Skeletal muscle cell (primary cell): ENCODE measurements around the gene ARHGAP22.
"Not testable (repeated sequence)": the region's sequence is repeated elsewhere in the genome, so short reads cannot be mapped to it uniquely, and the experiment has no call there.

Source experiments
- DNase-seq: peaks from one replicate; pipeline ENCODE4 v3.0.0-alpha.2; 2010; ENCODE audit warnings: low read depth
- H3K4me3 ChIP-seq: 2 replicates; pipeline ENCODE4 v1.5.1; 2011; ENCODE audit warnings: low read depth, mild to moderate bottlenecking, control low read depth, low read length, moderate library complexity

ARHGAP22 gene

GRCh38 chr10:48604991-48605508 lies at the start of gene ARHGAP22:
Gene ARHGAP22, minus strand, starts transcription at chr10:48605073. Its CDS starts 277 bp downstream, at chr10:48604796.
- peak within 1 kb of the TSS; percentile 85 for H3K4me3 ChIP-seq
- DNase-seq: no peak

- H3K4me3 ChIP-seq: no peak overlapping the region
- no peak for DNase-seq
Measured at GRCh38 chr10:48653944-48654698, 49.2 kb upstream of the ARHGAP22 start.

DNA sequence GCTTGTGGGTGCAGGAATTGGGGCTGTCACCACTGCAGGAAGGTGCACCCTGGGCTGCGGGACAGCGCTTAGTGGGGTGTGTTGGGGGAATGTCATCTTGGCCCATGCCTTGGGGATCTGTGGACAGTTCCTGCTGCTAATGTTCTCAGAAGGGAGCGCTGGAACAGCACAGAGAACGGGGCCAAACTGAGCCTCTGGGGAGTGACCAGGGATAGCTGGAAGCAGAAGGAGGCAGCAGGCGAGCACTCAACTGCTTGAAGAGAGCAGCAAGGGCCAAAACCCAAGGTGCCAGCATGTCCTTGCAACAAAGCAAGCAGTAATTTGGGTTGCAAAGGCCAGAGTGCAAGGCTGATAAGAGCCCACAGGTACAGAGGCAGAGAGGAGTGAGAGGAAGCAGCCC lies 48.5 kb upstream of the ARHGAP22 start:
- no peak overlapping the region for H3K4me3 ChIP-seq
- no peak for DNase-seq

DNA sequence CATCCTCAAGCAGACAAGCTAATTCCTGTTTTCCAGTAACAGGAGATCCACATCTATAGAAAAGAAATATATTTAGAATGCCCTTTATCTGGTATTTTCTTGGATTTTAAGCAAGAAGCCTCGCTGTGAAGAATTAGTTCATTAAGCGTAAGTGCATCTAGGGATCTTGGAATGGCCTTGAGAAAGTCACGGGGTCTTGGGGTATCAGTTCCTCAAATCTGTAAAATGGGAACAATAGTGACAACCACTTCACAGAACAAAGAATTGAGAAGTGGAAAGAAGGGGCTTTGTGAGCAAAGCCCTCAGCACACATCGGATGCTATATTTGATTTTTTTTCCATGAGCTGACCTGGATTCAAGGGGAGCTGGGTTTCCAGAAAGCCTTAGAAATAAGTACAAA lies 47.5 kb upstream of the ARHGAP22 start:
- no peak for DNase-seq
- H3K4me3 ChIP-seq: no peak overlapping the region

DNA sequence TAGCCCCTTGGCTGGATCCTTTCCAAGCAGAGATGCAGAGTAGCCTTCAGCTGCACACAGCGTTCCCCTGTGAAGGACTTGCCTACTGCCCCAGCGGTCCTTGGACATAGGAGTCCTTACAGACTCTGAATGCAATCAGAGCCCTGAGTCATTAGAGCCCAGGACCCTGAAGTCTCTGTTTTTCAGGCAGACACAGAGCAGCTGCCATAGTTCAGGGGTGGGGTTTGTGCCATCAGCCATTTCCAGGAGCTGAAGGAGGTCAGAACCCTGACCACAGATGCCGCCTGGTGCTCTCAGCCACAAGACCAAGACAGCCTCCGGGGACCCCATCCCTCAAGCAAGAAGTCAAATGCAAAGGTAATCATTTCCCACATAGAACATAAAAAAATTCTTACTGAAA lies 47.0 kb upstream of the ARHGAP22 start:
- no peak for DNase-seq

DNA sequence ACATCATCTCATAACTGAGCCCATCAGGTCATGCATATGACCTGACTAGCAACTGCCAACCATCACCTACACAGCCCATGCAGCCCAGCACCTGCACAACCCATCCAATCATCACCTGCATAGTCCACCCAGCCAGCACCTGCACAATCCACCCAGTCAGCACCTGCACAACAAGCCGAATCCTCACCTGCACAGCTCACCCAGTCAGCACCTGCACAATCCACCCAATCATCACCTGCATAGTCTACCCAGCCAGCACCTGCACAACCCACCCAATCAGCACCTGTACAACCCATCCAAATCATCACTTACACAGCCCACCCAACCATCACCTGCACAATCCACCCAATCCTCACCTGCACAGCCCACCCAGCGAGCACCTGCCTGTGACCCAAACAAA lies 46.4 kb upstream of the ARHGAP22 start:
- DNase-seq: no peak
- no peak overlapping the region for H3K4me3 ChIP-seq

More for the DNA sequence above, 47.0 kb upstream of the ARHGAP22 start:
- no peak overlapping the region for H3K4me3 ChIP-seq

- DNase-seq: no peak
- H3K4me3 ChIP-seq: no peak overlapping the region
Measured at GRCh38 chr10:48649349-48649944, 44.6 kb upstream of the ARHGAP22 start.

DNA sequence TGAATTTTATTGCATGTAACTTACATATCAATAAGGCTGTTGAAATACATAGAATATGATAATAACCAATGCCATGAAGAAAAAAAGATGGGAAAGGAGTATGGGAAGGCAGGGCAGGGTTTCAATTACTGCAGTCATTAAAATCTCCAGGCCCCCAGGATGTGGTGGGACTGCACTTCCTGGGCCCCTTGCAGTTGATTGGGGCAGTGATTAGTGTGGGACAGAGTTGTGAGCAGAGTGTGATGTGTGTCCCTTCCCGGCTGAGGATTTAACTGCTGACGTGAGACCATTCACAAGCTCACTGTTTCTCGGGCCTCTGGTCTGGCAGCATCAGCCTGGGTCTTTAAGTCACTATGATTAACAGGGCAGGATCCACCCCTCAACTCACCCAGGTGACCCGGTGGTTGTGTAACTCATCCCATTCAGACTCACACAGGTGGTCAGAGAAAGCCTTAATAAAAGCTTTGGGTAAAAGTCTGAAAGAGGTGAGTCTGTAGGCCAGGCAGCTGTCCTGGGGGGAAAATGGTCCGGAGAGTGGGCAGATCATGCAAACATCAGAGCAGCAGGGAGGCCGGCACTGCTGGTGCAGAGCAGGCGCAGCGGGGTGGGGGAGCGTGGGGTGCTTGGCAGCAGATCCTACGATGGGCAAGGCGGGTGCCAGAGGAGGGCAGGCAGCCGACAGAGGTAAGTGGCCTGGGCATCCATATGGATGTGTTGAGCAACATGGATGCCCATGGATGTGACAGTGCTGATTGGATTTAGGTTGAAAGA lies 43.5 kb upstream of the ARHGAP22 start:
- DNase-seq: no peak

DNA sequence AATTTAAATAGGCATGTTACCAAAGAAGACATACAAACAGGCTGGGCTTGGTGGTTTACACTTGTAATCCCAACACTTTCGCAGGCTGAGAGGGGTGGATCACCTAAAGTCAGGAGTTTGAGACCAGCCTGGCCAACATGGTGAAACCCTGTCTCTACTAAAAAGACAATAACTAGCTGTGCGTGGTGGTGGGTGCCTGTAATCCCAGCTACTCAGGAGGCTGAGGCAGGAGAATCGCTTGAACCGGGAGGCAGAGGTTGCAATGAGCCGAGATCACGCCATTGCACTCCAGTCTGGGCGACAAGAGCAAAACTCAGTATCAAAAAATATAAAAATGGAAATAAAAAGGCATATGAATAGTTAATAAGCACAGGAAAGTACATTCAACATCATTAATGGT lies 42.2 kb upstream of the ARHGAP22 start:
- H3K4me3 ChIP-seq, DNase-seq: not testable (repeated sequence)

More for the DNA sequence above, 43.5 kb upstream of the ARHGAP22 start:
- no peak overlapping the region for H3K4me3 ChIP-seq

DNA sequence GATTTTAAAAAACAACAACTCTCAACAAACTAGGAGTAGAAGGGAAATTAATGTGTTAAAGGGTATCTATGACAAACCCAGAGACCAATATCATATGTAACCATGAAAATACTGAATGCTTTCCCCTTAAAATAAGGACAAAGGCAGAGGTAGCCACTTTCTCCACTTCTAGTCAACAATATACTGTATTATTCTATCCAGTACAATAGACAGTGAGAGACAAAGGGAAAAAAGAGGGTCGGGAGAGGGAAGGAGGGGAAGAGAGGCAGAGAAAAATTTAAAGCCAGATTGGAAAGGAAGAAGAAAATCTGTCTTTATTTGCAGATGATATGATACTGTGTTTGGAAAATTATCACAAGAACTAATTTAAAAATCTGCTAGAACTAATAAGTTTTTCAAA lies 40.7 kb upstream of the ARHGAP22 start:
- H3K4me3 ChIP-seq: no peak overlapping the region
- DNase-seq: no peak

GRCh38 chr10:48641099-48641690 lies 36.3 kb upstream of the ARHGAP22 start:
- not testable (repeated sequence) for DNase-seq, H3K4me3 ChIP-seq

DNA sequence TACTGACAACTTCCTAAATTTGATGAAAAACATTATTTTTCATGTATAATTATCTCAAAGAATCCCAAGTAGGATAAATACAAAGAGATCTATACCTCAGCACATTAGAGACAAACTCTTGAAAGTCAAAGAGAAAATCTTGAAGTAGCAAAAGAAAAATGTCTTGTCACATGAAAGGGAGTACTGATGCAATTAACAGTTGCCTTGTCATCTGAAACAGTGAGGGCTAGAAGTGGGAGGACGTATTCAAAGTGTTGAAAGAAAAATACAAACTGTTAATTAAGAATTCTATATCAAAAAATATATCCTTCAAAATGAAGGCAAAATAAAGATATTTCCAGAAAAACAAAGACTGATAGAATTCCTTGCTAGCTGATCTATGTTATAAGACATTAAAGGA lies 35.5 kb upstream of the ARHGAP22 start:
- no peak overlapping the region for H3K4me3 ChIP-seq
- no peak for DNase-seq

GRCh38 chr10:48639632-48640031 lies 34.8 kb upstream of the ARHGAP22 start:
- no peak for DNase-seq

DNA sequence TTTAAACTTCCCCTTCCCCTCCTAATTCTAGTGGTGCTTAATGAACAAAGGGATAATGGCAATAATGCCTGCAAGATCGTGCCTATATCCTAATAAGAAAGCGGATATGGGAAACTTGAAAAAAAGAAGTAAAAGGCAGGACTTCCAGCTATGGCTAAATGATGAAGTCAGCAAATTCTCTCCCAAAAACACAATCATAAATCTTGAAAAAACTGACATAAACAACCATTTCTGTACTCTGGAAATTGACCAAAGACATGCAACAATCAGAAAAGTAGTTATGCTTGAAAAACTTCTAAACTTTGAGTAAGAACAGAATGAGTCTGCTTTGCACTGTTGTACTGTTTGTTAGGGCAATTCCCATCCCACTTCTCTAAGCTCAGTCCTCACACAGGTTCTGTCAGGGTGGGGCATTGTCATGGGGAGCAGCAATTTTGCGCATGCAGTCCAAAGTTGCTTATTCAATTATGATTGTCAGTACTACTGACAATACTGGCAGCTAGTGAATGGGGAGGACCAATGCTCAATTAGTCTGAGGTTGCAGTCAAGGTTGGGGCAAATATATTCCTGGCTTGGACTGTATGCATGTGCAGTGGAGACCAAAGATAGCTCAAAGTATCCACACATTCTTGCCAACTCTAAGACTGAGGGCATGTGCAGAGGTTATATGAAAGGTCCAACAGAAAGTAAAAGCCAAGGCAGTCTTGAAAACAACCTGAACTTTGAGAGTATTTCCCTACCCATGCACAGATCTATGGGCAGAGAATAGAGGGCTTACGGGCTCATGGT lies 34.1 kb upstream of the ARHGAP22 start:
- DNase-seq: no peak
- H3K4me3 ChIP-seq: no peak overlapping the region

More at GRCh38 chr10:48639632-48640031, 34.8 kb upstream of the ARHGAP22 start:
- H3K4me3 ChIP-seq: no peak overlapping the region

DNA sequence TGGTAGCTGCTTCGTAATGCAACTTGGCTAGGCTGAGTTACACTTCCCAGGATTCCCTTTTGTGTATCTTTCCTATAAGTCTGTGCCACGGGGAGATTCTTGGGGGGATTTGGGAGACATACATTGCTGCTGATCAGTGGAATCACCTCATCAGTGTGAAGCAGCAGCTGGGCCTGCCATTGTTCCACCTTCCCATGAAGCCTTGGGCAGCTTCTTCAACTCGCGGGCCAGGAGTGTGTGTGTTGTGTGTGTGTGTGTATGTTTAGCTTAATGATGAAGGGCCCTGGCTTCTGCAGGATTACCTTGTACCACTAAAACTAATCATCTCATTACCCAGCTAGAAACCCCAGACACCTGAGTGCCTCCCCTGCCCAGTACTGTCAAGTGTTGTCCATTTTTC lies 33.3 kb upstream of the ARHGAP22 start:
- no peak overlapping the region for H3K4me3 ChIP-seq
- DNase-seq: no peak

GRCh38 chr10:48636901-48637300 lies 32.0 kb upstream of the ARHGAP22 start:
- no peak for DNase-seq
- H3K4me3 ChIP-seq: no peak overlapping the region

DNA sequence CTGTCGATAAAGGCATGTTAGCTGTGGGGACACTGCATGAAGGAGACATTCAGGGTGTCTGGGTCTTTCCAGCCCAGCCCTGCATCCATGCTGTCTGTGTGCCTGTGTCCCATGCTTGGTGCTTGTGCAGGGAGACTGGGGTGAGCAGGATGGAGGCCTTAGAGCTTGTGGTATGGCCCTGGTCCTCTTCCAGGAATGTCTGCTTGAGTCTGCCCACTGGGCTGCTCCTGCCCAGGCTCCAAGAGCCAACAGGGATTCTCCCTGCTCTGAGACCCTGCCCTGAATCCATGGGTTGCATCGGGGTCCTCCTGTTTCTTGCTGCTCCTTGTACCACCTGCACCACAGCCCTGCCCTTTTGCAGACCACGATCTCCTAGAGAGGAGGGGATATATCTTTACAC lies 31.4 kb upstream of the ARHGAP22 start:
- no peak for DNase-seq
- H3K4me3 ChIP-seq: no peak overlapping the region

DNA sequence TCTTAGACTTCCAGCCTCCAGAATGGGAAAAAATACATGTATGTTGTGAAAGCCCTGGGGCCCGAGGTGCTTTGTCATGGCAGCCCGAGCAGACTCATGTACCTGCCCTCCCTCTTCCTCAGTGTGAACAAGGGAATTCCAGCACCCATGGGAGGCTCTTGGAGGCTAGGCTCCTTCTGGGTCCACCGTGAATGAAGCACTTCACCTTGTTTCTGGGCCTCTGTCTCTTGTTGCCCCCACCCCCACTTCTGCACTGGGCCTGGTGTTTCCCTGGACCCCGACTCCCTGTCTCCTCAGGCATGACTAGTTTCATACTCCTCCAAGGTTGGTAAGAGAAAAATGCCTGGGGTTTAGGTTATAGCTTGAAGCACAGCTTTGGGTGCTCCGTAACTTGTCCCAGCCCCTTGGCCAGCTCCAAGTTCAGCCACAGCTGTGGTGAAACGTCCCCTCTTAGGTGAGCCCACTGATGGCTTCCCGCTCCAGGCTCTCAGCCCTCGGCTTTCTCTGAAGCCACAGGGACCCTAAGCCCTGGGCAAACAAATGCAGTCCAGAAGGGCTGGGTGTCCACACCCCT lies 30.2 kb upstream of the ARHGAP22 start:
- H3K4me3 ChIP-seq: no peak overlapping the region
- DNase-seq: no peak
